Mucosa of rectum (tissue), 2 donors: ENCODE measurements around the gene CIB2.
A peak's percentile ranks its signal among the peaks of the same experiment; 100 is the strongest.

Experiments used
- H3K27ac ChIP-seq, 2 donors: one replicate each; pipeline ENCODE4 v1.7.0; 2013; ENCODE audit warnings: inconsistent platforms in 2 of 2, low read depth in 2 of 2, low read length in 2 of 2
- H3K27me3 ChIP-seq, 2 donors: one replicate each; pipeline ENCODE4 v1.7.0; 2013; ENCODE audit warnings: low read length in 2 of 2; ENCODE audit not compliant: control insufficient read depth in 2 of 2, insufficient read depth in 2 of 2
- H3K36me3 ChIP-seq, 2 donors: one replicate each; pipeline ENCODE4 v1.7.0; 2013; ENCODE audit warnings: low read length in 2 of 2; ENCODE audit not compliant: control insufficient read depth in 2 of 2, insufficient read depth in 2 of 2
- H3K4me1 ChIP-seq, 2 donors: one replicate each; pipeline ENCODE4 v1.7.0; 2013; ENCODE audit warnings: low read length in 2 of 2, mild to moderate bottlenecking in 1 of 2; ENCODE audit not compliant: control insufficient read depth in 2 of 2, insufficient read depth in 2 of 2
- H3K4me3 ChIP-seq, 2 donors: one replicate each; pipeline ENCODE4 v1.7.0; 2013; ENCODE audit warnings: low read length in 2 of 2
- H3K9ac ChIP-seq, 2 donors: one replicate each; pipeline ENCODE4 v1.7.0; 2013; ENCODE audit warnings: low read length in 2 of 2, low read depth in 1 of 2, mild to moderate bottlenecking in 1 of 2
- H3K9me3 ChIP-seq, 2 donors: one replicate each; pipeline ENCODE4 v1.7.0; 2013; ENCODE audit warnings: low read length in 2 of 2; ENCODE audit not compliant: control insufficient read depth in 2 of 2
- donor health status: healthy.
- donor health status: Normal muscosa, but diverticular disease.

The CIB2 gene

DNA sequence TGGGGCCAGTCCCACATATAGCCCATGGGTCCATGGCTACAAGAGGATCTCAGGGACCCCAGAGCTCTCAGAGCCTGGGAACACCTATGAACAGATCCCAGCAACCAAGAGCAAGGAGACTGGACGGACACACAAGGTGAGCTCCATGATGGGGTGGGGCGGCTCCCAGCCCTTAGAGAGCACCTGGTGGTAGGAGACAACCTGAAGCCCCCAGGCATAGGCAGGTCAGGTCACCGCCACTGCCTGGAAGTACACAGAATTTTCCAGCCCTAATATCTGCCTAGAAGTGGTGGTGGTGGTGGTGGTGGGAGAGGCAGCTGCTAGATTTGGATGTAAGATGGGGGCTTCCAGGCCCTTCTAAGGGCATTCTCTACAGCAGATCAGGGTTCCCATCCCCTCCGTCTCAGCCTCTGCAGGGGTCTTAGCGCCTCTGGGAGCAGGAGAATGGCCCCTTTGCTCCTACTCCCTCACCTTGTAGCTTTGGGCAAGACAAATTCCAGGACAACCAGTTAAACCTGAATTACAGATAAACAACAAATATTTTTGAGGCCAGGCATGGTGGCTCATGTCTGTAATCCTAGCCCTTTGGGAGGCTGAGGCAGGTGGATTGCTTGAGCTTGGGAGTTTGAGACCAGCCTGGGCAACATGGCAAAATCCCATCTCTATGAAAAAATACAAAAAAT is 29.7 kb downstream of the CIB2 start:
- Histone ChIP-seq H3K27ac (no peak overlapping the region), H3K36me3 (no peaks in the 10 kb centered on the region), H3K27me3 (no peaks in the 10 kb centered on the region), H3K4me1 (peaks cover 0 to 10% of the 10 kb centered on the region in 2 donors), H3K9me3 (no peaks in the 10 kb centered on the region), H3K4me3 (no peak overlapping the region), H3K9ac (no peak overlapping the region)

DNA sequence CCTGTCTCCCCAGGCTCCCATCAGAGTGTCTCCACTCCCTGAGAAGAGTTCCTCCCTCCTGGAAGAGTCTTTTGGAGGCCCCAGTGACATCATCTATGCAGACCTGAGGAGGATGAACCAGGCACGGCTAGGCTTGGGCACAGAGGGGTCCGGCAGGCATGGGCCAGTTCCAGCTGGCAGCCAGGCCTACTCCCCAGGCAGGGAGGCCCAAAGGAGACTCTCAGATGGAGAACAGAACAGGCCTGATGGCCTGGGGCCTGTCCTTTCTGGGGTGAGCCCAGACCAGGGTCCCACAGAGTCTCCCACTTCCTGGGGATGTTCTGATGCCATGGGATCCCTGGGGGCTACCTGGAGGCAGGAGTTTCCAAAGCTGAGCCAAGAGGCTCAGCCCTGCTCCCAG is 30.4 kb downstream of the CIB2 start:
- Histone ChIP-seq H3K9me3 (no peaks in the 10 kb centered on the region), H3K9ac (no peak overlapping the region), H3K27ac (no peak overlapping the region), H3K27me3 (no peaks in the 10 kb centered on the region), H3K36me3 (no peaks in the 10 kb centered on the region), H3K4me3 (no peak overlapping the region), H3K4me1 (peaks cover 0 to 10% of the 10 kb centered on the region in 2 donors)

DNA sequence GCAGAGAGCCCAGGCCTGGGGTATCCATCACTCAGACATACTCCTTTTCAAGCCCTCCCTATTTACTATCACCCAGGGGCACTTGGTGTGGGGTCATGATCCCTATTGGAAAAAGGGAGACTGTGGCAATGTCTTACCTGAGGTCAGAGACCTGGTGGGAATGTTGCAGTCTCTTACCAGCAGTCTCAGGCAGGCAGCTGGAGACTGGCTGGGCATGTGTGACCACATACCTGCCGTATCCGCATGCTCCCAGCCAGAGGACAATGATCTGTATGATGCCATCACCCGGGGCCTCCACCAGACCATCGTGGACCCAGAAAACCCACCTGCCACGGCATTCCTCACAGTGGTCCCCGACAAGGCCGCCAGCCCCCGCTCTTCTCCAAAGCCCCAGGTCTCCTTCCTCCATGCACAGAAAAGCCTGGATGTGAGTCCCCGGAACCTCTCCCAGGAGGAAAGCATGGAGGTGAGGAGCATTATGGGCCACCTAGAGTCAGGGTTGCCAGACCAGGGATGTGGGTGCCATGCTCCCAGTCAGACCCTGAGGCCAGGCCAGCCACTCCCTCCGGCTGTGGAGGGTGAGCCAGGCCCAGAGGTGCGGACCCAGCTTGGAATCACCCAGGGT is 33.0 kb downstream of the CIB2 start:
- no peaks in the 10 kb centered on the region for H3K27me3 ChIP-seq
- no peak overlapping the region for H3K9ac ChIP-seq
- no peak overlapping the region for H3K4me3 ChIP-seq
- peaks cover 3 to 4% of the 10 kb centered on the region in 2 donors for H3K4me1 ChIP-seq
- no peaks in the 10 kb centered on the region for H3K9me3 ChIP-seq
- H3K27ac ChIP-seq, result no peak overlapping the region
- H3K36me3 ChIP-seq, result no peaks in the 10 kb centered on the region

DNA sequence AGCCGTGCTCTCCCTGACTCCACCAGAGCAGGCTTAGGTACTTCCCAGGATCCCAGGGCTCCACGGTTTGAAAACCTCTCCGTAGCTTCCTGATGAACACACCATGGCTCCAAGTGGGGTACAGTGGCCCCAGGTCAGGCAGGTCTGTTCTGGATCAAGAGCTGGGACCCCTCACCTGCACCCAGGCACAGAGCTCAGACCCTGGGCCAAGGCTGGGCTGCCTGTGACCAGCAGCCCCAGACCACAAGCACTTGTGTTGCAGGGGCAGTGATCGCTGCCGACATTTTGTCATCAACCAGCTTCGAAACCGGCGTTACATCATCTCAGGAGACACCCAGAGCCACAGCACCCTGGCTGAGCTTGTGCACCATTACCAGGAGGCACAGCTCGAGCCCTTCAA is 33.6 kb downstream of the CIB2 start:
- Histone ChIP-seq H3K4me1 (peaks cover under 1 to 4% of the 10 kb centered on the region in 2 donors), H3K27ac (no peak overlapping the region)

DNA sequence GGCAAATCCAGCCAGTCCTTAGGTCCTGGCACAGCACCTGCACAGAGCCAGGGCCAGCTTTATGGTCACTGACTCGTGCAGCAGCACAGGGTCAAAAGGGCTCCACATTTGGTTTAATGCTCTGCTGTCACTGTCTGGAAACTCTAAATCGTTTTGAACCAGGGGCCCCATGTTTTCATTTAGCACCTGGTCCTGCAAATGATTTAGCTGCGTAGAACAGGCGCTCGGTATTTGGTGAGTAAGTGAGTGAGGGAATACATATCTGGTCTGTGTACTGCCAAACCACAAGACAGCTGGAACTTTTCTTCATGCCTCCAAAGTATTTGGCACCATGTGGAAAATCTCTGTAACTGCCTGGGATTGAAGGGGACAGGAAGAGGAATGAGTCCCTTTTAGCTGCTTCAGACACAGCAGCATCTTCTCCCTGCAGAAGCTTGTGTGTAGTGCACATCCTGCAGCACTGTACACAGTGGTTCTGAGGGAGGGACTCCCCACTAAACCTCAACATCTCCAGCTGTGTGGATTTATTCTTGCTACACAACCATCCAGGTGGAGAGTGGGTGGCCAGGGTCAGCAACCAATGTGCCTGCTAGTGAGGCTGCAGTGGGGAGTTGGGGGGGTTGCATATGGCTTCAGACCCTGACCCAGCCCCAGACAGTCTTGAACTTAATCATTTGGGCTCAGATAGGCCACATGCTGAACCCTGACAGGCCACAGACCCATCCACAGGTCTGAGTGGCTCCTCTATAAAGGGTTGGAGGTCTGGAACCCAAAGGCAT is 37.8 kb downstream of the CIB2 start:
- no peak overlapping the region for H3K9ac ChIP-seq
- H3K27ac ChIP-seq, result peak overlapping the region in 1 of 2 donors; percentile 26
- peaks cover 10% of the 10 kb centered on the region in 2 donors for H3K4me1 ChIP-seq

More for the DNA sequence above, 33.6 kb downstream of the CIB2 start:
- Histone ChIP-seq H3K4me3 (no peak overlapping the region), H3K27me3 (no peaks in the 10 kb centered on the region), H3K9me3 (no peaks in the 10 kb centered on the region), H3K9ac (no peak overlapping the region), H3K36me3 (no peaks in the 10 kb centered on the region)

DNA sequence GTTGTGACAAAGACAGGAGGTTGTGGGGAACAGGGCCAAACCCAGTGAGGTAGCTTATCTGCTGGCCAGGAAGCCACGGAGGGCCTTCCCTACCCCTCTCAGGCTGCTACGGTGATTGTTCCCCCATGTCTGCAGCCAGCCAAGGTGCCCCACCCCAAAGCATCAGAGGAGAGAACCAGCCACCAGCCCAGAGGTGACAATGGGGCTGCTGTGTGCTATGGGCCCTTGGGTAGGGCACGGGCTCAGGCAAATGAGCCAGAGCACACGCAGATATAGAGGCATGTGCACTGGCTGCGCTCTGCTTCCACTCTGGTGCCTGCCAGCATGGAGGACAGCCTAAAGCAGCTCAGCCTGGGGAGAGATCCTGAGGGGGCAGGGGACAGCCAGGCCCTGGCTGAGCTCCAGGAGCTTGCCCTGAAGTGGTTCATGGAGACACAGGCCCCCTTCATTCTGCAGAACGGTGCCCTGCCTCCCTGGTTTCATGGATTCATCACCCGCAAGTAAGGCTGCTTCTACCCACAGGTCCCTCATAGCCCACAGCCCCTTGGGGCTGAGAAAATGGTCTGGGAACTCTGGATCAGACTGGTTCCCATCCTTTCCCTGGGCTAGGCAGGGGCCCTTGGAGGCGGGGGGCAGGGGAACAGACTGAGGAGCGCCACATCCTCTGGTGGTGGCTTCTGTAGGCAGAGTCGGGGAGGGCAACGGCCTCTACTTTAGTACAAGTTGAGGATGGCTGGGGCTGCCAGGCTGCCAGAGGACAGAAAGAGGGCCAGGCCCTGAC is 38.8 kb downstream of the CIB2 start, which contains the start of gene SH2D7:
Gene SH2D7, plus strand, starts transcription at position 301 of the 781 bp plus-strand sequence. Its CDS starts 24 bp downstream, at position 325.
- no peaks in the 10 kb centered on the region for H3K36me3 ChIP-seq
- no peaks in the 10 kb centered on the region for H3K9me3 ChIP-seq
- H3K4me1 ChIP-seq, result peaks cover 11 to 15% of the 10 kb centered on the region in 2 donors
- H3K27me3 ChIP-seq, result no peaks in the 10 kb centered on the region
- no peak within 1 kb of the TSS for H3K4me3 ChIP-seq
- H3K9ac ChIP-seq, result no peak within 1 kb of the TSS
- peak within 1 kb of the TSS in 1 of 2 donors; percentile 41 for H3K27ac ChIP-seq

More for the DNA sequence above, 37.8 kb downstream of the CIB2 start:
- H3K9me3 ChIP-seq, result no peaks in the 10 kb centered on the region
- no peak overlapping the region for H3K4me3 ChIP-seq
- H3K27me3 ChIP-seq, result no peaks in the 10 kb centered on the region
- H3K36me3 ChIP-seq, result no peaks in the 10 kb centered on the region

DNA sequence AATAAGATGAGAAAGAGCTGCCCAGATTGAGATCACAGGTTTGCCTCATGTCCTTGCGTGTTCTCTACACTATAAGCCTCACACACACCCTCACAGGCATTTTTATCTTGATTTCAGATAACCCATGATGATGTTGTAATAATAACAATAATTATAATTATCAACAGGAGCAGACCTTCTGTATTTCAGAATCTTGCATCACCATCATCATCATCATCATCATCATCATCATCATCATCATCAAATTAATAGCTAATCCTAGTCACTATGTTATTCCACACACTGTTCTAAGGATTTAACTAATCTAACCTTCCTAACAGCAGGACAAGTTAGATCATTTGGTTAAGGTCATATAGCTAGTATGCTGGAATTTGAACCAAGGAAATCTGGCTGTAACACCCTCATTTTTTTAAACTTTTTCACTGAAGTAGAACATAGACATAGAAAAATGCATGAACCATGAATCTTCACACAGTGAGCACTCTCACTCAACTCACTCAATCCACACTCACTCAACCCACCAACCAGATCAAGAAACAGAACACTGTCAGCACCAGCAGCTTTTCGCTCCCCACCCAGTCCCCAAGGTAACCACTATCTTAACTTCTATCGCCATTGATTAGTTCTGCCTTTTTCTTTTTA is 40.7 kb downstream of the CIB2 start:
- no peak overlapping the region for H3K4me3 ChIP-seq
- H3K36me3 ChIP-seq, result no peaks in the 10 kb centered on the region
- no peaks in the 10 kb centered on the region for H3K9me3 ChIP-seq
- H3K27ac ChIP-seq, result no peak overlapping the region
- no peak overlapping the region for H3K9ac ChIP-seq
- peaks cover 11 to 15% of the 10 kb centered on the region in 2 donors for H3K4me1 ChIP-seq
- H3K27me3 ChIP-seq, result no peaks in the 10 kb centered on the region

DNA sequence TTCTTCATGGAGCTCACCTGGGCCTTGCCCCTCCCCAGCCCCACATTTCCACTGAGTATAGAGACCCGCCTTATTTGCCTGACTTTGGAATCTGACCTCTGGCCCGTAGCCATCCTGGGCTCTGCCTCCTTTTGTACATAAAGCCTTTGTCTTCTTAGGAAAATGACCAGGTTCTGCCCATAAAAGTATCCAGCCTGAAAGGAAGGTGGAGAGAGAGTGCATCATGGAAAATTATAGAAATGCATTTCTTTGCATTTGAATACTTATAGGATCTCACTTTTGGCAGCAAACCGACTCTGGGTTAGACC is 42.5 kb downstream of the CIB2 start:
- H3K4me1 ChIP-seq, result peaks cover 20 to 22% of the 10 kb centered on the region in 2 donors
- no peak overlapping the region for H3K4me3 ChIP-seq
- H3K27ac ChIP-seq, result peak overlapping the region; percentile 61 to 66
- H3K9me3 ChIP-seq, result no peaks in the 10 kb centered on the region
- no peak overlapping the region for H3K9ac ChIP-seq
- H3K36me3 ChIP-seq, result no peaks in the 10 kb centered on the region
- H3K27me3 ChIP-seq, result no peaks in the 10 kb centered on the region

DNA sequence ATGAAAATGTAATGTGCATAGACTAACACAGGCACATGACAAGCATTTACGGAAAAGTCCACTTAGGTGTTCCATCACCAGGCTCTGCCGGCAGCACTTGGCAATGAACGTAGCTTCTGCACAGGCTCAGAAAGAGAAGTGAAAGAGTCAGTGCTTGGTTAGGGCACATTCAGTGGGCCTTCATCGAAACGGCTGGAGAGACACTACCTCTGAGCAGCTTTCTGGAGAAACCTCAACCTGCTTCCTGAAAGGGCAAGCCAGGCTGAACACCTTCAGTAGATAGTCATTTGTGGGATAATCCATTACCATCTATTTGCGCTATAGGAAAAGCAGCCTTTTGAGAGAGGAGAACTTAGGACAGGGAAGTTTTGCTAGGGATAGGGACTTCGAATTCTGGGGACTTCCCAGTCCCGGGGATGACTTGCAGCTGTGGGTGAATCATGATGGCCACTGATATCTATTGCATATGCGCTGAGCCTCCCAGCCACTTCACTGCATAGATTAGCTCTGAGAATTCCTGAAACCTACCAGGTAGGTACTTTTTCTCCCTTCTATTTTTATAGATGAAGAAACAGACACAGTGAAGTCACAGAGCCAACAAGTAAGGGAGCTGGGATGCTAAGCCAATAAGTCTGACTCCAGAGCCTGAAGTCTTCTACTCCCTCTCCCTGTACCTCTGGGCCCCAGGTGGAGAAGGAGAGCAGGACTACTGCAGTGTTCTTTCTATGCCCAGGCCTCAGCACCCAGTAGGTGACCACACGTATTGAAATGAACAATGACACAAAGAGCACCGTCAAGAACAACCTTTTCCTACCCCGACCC is 43.1 kb downstream of the CIB2 start:
- no peak overlapping the region for H3K9ac ChIP-seq
- no peaks in the 10 kb centered on the region for H3K27me3 ChIP-seq
- peak overlapping the region; percentile 61 to 66 for H3K27ac ChIP-seq
- H3K4me1 ChIP-seq, result peaks cover 22% of the 10 kb centered on the region in 2 donors
- no peaks in the 10 kb centered on the region for H3K9me3 ChIP-seq
- no peaks in the 10 kb centered on the region for H3K36me3 ChIP-seq
- H3K4me3 ChIP-seq, result no peak overlapping the region
